ENCODE measurements around the gene ABRACL. TPM values are rescaled to one million over a fixed set of nuclear protein-coding genes. Genes with fewer than 3 reads are reported as not detected.

ABRACL gene
- total and polyA plus RNA-seq, 7 experiments from 2014 or later, result 39.5 to 216 (median 108) TPM

GRCh38 chr6:139082370-139082769, 53.8 kb downstream of the ABRACL start:
- DNase-seq, result no peak
- peaks cover 0 to under 1% (median 0%) of the 10 kb centered on the region in 5 donors for H3K27me3 Mint-ChIP-seq
- H3K9me3 Mint-ChIP-seq, result peaks cover 0 to 8% (median 0%) of the 10 kb centered on the region in 11 donors
- H3K4me1 ChIP-seq (ENCODE audit: control insufficient read depth in 2 of 2, insufficient read depth in 2 of 2, low read length in 2 of 2), result no peaks in the 10 kb centered on the region
- intact Hi-C loops (cut with micrococcal nuclease), result loop anchor here in 1 of 2 donors (5.0 kb wide), 1 partner anchor 35 kb away; no protein-coding TSS in a partner anchor
- H3K36me3 Mint-ChIP-seq, result peaks cover 0 to 3% (median 0%) of the 10 kb centered on the region in 5 donors
- no peak overlapping the region for H3K4me3 Mint-ChIP-seq
- no peak overlapping the region for H3K27ac ChIP-seq (ENCODE audit: low read depth, low read length)
- POLR2A ChIA-PET, result no interaction called here
- H3K36me3 ChIP-seq (ENCODE audit: control insufficient read depth in 2 of 3, insufficient read depth in 3 of 3, low read length in 3 of 3), result no peaks in the 10 kb centered on the region
- no peaks in the 10 kb centered on the region for H3K27me3 ChIP-seq (ENCODE audit: control insufficient read depth in 2 of 2, insufficient read depth in 2 of 2, low read length in 2 of 2)
- CTCF ChIA-PET, result no interaction called here
- peaks cover 0 to 11% (median 8%) of the 10 kb centered on the region in 7 donors for H3K4me1 Mint-ChIP-seq
- no peak for ATAC-seq
- H3K4me3 ChIP-seq (ENCODE audit: low read length), result no peak overlapping the region
- H3K27ac Mint-ChIP-seq, result no peak overlapping the region
- H3K9me3 ChIP-seq (ENCODE audit: control insufficient read depth in 2 of 3, low read length in 3 of 3), result no peaks in the 10 kb centered on the region

DNA sequence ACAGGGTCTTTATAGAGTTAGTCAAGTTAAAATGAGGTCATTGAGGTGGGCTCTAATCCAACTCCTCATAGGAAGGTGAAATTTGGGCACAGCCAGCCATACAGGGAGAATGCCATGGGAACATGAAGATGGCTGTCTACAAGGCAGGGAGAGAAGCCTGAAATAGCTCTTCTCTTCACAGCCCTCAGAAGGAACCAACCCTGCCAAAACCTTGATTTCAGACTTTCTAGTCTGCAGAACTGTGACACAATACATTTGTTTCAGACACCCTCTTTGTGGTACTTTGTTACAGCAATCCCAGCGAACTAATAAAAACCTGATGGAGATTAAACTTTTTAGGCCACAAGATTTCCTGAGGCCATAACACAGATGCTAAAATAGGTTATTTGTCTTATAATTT, 63.3 kb downstream of the ABRACL start:
- H3K9me3 ChIP-seq (ENCODE audit: control insufficient read depth in 2 of 3, low read length in 3 of 3), result no peaks in the 10 kb centered on the region
- ChIA-PET CTCF (no interaction called here), POLR2A (no interaction called here)
- H3K27ac ChIP-seq (ENCODE audit: low read depth, low read length), result no peak overlapping the region
- no peaks in the 10 kb centered on the region for H3K36me3 ChIP-seq (ENCODE audit: control insufficient read depth in 2 of 3, insufficient read depth in 3 of 3, low read length in 3 of 3)
- peaks cover 3 to 20% (median 8%) of the 10 kb centered on the region in 11 donors for H3K9me3 Mint-ChIP-seq
- peaks cover 0 to 10% (median 0%) of the 10 kb centered on the region in 5 donors for H3K27me3 Mint-ChIP-seq
- no peaks in the 10 kb centered on the region for H3K4me1 ChIP-seq (ENCODE audit: control insufficient read depth in 2 of 2, insufficient read depth in 2 of 2, low read length in 2 of 2)
- H3K27me3 ChIP-seq (ENCODE audit: control insufficient read depth in 2 of 2, insufficient read depth in 2 of 2, low read length in 2 of 2), result no peaks in the 10 kb centered on the region
- H3K27ac Mint-ChIP-seq, result no peak overlapping the region
- H3K36me3 Mint-ChIP-seq, result peaks cover 0 to 11% (median 7%) of the 10 kb centered on the region in 5 donors
- intact Hi-C loops (cut with micrococcal nuclease), result no loop called here
- peaks cover 0 to 18% (median 9%) of the 10 kb centered on the region in 7 donors for H3K4me1 Mint-ChIP-seq
- ATAC-seq (no peak), DNase-seq (no peak)
- no peak overlapping the region for H3K4me3 ChIP-seq (ENCODE audit: low read length)
- H3K4me3 Mint-ChIP-seq, result no peak overlapping the region

Other genes with a start within 250 kb of the ABRACL start
- gene ECT2L, start 232.7 kb upstream of the ABRACL start, total RNA-seq, result under 1 TPM in 1 of 5 experiments, not detected in 4; 0.13 TPM
- under 1 TPM; 0.15 to 0.27 TPM for gene ECT2L, start 232.7 kb upstream of the ABRACL start, polyA plus RNA-seq
- gene REPS1, start 40.5 kb upstream of the ABRACL start, total RNA-seq, result 10 to 100 TPM; 55.9 to 74.6 (median 69.7) TPM
- gene REPS1, start 40.5 kb upstream of the ABRACL start, polyA plus RNA-seq, result 10 to 100 TPM; 24.7 to 48.2 TPM
- 100 to 1,000 TPM in 3 of 5 experiments, 10 to 100 TPM in 2; 54.1 to 145 (median 130) TPM for gene HECA, start 106.3 kb downstream of the ABRACL start, total RNA-seq
- 1 to 10 TPM; 5.5 to 6.3 TPM for gene HECA, start 106.3 kb downstream of the ABRACL start, polyA plus RNA-seq